HG03175 (cell line): ENCODE data around the gene CDC42EP5.

Experiments used
- ATAC-seq: cut with Tn5 transposase; IDR thresholded peaks from one replicate; pipeline ENCODE4 v1.9.1; 2021; ENCODE audit warnings: mild to moderate bottlenecking, moderate library complexity; ENCODE audit not compliant: unreplicated experiment

Gene CDC42EP5

GRCh38 chr19:54463531-54464043 is 9.5 kb downstream of the CDC42EP5 start, which contains the start of gene LENG9:
LENG9 (minus strand) TSS chr19:54463778; CDS start chr19:54463526, 252 bp downstream.
- peak; percentile 67 for ATAC-seq

- ATAC-seq: peak; percentile 8
Measured at GRCh38 chr19:54462655-54463530, 10.2 kb downstream of the CDC42EP5 start.

- no peak for ATAC-seq
Measured at GRCh38 chr19:54462047-54462654, 10.9 kb downstream of the CDC42EP5 start.

GRCh38 chr19:54461613-54462012 is 11.5 kb downstream of the CDC42EP5 start:
- no peak for ATAC-seq

- no peak for ATAC-seq
Measured at GRCh38 chr19:54461210-54461609, 11.9 kb downstream of the CDC42EP5 start.

- ATAC-seq: no peak
Measured at GRCh38 chr19:54460230-54461005, 12.7 kb downstream of the CDC42EP5 start.

GRCh38 chr19:54459282-54460229 is 13.5 kb downstream of the CDC42EP5 start:
- ATAC-seq: no peak

- no peak for ATAC-seq
Measured at GRCh38 chr19:54458648-54459281, 14.3 kb downstream of the CDC42EP5 start.

GRCh38 chr19:54457773-54458647 is 15.1 kb downstream of the CDC42EP5 start:
- no peak for ATAC-seq

- no peak for ATAC-seq
Measured at GRCh38 chr19:54456423-54457373, 16.4 kb downstream of the CDC42EP5 start.

- ATAC-seq: no peak
Measured at GRCh38 chr19:54455786-54456422, 17.2 kb downstream of the CDC42EP5 start.

GRCh38 chr19:54454781-54455675 is 18.1 kb downstream of the CDC42EP5 start:
- no peak for ATAC-seq

GRCh38 chr19:54453921-54454780 is 18.9 kb downstream of the CDC42EP5 start:
- ATAC-seq: no peak

- no peak for ATAC-seq
Measured at GRCh38 chr19:54452626-54453025, 20.5 kb downstream of the CDC42EP5 start.

- no peak for ATAC-seq
Measured at GRCh38 chr19:54451997-54452396, 21.1 kb downstream of the CDC42EP5 start.
